NCI-H2196 (cell line): ENCODE data around the gene RIT1.
A peak's percentile ranks its signal among the peaks of the same experiment; 100 is the strongest.

Experiments used
- DNase-seq: peaks from one replicate; lab custom pipeline; 2025; ENCODE audit not compliant: unreplicated experiment; lab: John Stamatoyannopoulos, UW

The RIT1 gene

GRCh38 chr1:155859881-155860871 lies 51.0 kb downstream of the RIT1 start:
- DNase-seq = peak; percentile 66

GRCh38 chr1:155859234-155859829 lies 51.8 kb downstream of the RIT1 start, which contains the start of gene SYT11:
SYT11 (plus strand) TSS chr1:155859567; CDS start chr1:155859762, 195 bp downstream.
- DNase-seq = peak; percentile 98

GRCh38 chr1:155858800-155859233 lies 52.3 kb downstream of the RIT1 start:
- DNase-seq = no peak

- DNase-seq = peak; percentile 94
Measured at GRCh38 chr1:155856975-155857930, 53.9 kb downstream of the RIT1 start, which contains the start of gene GON4L. GON4L (minus strand) TSS chr1:155857214; CDS start chr1:155853780, 3,434 bp downstream.

- no peak for DNase-seq
Measured at GRCh38 chr1:155856257-155856974, 54.7 kb downstream of the RIT1 start.

GRCh38 chr1:155850345-155850744 lies 60.8 kb downstream of the RIT1 start:
- DNase-seq = no peak

- no peak for DNase-seq
Measured at GRCh38 chr1:155847823-155848529, 63.2 kb downstream of the RIT1 start.
